Medulla oblongata (tissue), 1 donor: ENCODE data around the gene D2HGDH.
"Not testable (repeated sequence)": the region's sequence is repeated elsewhere in the genome, so short reads cannot be mapped to it uniquely, and the experiment has no call there.

Source experiments
- DNase-seq: peaks from one replicate; pipeline ENCODE4 v3.0.0-alpha.2; 2015; ENCODE audit errors: extremely low spot score

D2HGDH gene

DNA sequence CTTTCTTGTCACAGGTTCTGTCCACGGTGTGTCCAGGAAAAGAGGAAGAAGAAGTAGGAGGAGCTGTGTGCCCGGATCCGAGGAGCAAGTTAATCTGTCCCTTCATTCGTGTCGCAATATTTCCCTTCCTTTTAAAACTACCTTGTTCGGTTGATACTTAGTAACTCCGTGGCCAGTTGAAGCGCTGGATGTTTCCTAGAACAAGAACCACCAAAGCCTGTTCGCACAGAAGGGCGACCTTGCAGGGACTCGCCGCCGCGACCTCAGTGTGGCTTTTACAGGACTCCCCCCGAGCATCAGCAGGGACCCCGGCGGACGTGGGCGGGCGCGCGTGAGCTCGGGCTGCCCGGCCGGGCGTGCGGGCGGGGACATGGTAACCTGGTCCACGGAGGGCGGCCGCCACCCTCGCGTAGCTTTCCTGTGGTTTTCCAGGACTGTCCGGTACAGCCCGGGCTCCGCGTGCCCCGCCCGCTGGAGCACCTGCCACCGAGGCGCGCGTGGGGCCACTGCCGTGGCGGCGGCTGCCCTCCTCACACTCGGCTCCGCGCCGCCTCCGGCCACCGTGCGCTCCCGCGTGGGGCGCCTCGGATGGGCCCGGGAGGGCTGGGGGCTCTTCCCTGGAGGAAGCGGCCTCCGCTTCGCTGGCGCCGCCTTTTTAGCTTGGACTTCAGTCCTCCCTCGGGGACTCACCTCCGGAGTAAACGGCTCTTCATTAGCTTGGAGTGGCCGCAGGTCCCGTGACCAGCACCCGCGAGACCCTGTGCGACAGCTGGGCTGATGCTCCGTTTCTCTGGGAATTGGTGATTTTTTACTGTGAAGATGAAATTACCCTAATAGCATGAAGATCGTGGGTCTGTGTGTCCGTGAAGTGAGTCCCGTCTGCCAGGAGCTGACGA is 9.2 kb upstream of the D2HGDH start:
- DNase-seq, result no peak

DNA sequence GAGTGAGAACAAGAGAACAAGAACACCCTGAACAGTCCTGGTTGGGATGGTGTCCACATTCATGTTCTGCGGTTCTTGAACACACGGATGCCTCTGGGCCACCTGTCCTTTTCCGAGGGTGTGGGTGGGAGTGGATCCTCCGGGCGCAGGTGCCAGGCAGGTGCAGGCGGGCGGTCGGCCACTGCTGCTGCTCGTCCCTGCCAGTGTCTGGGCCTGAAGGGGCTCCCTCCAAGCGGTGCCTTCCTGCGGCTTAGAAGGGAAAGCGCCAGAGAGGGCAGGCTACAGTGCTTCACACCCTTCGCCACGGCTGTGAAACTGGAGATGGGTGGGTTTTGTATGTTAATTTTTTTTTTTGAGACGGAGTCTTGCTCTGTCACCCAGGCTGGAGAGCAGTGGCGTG is 8.0 kb upstream of the D2HGDH start:
- DNase-seq, result no peak

DNA sequence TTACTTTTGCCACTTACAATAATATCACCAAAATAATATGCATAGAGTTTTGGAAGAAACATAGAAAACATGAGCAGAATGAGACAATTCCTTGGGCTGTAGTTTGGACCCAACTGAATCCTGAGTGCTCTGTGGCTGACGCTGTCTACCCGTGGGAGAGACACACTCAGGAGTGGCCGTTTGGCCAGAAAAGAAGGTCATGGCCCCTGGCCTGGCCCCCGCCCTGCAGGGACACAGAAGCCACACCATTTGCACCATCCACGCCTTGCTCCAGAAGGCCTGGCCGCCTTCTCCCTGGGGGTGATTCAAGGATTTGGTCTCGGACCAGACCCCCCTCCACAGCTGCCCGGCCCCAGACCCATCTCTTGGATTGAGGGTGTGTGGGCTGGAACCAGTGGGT is 6.4 kb upstream of the D2HGDH start:
- no peak for DNase-seq

DNA sequence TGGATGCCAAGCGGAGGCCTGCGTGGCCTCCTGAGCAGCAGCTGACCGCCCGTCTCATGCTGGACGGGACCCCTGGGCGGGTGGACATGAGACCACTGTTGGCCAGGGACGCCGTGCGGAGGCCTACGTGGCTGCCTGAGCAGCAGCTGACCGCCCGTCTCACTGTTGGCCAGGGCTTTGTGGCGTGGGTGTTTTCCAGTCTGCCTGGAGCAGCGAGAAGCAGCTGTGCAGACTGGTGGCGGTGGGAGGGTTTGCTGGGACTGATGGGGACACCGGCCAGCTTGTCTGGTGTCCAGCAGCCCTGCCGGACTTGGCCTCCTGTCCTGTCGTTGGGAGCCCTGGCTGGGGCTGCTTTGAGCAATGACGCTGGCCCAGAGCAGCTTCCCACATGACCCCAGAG is 5.8 kb upstream of the D2HGDH start:
- peak; percentile 61 for DNase-seq

DNA sequence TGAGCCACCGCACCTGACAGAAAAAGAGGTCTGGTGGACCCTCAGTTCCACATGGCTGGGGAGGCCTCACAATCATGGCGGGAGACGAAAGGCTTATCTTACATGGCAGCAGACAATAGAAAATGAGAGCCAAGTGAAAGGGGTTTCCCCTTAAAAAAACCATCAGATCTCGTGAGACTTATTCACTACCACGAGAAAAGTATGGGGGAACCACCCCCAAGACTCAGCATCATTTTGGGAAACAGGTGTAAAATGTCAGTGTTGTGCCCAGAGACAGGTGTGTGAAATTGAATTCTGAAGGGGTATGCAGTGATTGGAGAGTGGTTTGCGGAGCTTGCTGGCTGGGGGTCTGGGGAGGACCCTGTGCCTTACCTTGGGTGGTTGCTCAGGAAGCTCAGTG is 4.6 kb upstream of the D2HGDH start:
- no peak for DNase-seq

DNA sequence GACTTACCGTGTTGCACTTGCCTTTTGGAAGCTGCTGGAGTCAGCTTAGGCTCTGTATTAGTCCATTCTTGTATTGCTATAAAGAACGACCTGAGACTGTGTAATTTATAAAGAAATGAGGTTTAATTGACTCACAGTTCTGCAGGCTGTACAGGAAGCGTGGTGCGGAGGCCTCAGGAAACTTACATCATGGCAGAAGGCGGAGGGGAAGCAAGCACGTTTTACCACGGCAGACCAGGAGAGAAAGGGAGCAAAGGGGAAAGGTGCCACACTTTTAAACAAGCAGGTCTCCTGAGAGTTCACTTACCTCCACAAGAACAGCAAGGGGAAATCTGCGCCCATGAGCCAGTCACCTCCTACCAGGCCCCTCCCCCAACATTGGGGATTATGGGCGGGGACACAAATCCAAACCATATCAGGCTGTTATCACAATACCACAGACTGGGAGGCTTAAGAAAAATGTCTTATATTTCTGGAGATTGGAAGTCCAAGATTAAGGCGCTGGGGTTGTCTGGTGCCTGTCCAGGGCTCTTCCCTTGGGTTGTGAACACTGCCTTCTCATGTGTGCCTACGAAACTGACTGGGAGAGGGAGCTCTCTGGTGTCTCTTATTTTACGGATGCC is 3.6 kb upstream of the D2HGDH start:
- DNase-seq, result no peak

DNA sequence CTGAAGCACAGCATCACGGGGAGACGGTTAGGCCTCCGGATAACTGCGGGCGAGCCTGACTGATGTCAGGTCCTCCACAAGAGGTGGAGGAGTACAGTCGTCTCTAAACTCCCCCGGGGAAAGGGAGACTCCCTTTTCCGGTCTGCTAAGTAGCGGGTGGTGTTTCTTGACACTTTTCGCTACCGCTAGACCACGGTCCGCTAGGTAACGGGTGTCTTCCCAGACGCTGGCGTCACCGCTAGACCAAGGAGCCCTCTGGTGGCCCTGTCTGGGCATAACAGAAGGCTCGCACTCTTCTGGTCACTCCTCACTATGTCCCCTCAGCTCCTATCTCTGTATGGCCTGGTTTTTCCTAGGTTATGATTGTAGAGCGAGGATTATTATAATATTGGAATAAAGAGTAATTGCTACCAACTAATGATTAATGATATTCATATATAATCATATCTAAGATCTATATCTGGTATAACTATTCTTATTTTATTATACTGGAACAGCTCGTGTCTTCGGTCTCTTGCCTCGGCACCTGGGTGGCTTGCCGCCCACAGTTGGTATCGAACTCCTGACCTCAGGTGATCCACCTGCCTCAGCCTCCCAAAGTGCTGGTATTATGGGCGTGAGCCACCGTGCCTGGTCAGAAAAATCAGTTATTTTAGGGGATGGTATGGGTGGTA is 1.8 kb upstream of the D2HGDH start:
- DNase-seq, result peak; percentile 25

DNA sequence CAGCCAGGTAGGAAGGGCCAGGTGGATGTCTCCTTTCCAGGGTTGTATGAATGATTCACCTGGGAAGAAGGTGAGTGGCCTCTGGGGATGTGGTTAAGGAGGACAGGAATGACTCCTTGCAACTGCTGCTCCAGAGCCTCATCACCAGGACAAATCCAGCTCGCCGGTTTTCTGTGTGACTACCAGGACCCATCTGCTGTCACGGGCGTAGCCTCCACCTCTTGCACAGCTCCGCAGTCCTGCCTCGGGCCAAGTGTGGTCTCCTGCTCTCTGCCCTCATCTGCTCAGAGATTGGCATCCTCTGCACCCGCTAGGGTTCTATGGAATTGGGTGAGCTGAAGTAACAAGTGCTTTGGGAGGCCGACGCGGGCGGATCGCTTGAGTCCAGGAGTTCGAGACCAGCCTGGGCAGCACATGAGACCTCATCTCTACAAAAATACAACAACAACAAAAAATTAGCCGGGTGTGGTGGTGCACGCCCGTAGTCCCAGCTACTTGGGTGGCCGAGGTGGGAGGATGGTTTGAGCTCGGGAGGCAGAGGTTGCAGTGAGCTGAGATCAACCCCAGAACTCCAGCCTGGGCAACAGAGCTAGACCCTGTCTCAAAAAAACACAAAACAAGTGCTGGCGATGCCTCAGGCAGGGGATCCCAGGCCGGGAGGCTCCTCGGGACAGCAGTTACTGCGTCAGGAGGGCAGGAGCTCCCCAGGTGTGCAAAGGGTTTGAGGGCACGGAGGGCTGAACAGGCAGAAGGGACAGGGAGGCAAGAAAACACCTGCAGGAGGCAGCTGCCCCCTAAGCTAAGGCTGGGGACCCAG is 831 bp upstream of the D2HGDH start:
- peak; percentile 4 for DNase-seq

DNA sequence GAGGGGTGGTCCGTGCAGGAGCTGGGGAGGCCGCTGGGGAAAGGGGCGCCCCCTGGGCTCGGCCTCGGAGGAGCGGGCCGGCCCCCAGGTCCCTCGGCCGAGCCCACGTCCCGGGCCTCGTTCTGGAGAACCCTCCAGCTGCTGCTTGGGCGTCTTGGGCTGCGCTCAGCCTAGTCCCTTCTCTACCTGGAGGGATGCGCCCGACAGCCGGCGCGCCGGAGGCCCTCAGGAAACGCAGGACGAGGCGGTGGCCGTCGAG is 293 bp upstream of the D2HGDH start:
- DNase-seq, result no peak

DNA sequence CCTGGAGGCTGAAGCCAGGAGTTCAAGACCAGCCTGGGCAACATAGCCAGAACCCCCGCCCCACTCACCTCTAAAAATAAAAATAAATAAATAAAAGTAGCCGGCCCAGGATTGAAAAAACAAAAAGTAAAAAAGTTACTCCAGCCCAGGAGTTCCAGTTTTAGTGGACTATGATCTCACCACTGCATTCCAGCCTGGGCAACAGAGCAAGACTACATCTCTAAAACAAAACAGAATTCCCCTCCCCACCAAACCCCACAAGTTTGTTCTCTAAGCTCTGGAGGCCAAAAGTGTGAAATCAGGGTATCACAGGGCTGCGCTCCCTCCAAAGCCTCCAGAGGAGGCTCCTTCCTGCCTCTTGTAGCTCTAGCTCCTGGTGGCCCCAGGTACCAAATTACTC is 1.7 kb downstream of the D2HGDH start:
- DNase-seq, result no peak

DNA sequence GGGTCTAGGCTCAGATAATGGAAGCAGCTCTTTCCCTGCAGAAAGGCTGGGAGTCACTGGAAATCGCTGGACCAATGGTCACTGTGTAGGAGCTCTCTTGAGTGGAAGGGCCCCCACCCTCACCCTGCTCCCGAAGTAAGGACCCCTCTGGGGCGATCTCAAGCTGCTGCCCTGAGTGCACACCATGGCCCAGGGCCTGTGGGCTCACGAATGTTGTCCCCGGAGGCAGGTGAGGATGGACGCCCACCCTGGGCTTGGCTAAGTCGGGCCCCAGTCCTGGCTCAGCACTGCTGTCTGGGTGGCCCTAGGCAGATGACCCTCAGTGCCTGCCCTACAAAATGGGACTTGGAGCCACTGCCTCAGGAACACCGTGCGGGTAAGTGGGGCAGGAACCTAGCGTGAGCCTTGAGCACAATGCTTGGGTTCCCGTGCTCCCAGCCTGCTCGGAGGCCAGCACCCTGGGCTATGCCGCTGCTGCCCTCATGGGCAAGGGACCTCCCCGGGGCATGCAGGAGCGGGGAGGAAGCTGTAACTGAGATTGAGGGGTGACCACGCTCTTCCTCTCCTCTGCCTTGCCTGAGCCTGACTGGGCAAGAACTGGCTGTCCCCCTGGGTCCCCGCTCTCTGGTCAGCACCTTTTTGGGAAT is 3.7 kb downstream of the D2HGDH start:
- no peak for DNase-seq

DNA sequence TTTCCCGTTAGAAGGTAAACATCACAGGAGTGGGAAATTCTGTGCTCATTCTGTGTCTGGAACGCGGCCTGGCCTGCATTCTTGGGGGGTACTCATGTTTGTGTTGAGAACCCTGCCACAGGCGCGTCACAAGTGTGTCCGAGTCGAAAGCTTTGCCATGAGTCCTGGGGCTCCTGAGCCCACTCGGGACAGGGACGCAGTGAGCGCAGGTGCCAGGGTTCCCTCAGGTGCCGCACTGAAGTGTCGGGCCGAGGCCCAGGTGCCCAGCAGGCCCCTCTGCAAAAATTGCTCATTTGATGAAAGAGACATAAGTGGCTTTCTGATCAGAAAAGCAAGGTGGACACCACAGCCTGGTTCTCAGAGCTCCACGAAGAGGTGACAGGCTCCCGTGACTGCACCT is 4.7 kb downstream of the D2HGDH start:
- no peak for DNase-seq

DNA sequence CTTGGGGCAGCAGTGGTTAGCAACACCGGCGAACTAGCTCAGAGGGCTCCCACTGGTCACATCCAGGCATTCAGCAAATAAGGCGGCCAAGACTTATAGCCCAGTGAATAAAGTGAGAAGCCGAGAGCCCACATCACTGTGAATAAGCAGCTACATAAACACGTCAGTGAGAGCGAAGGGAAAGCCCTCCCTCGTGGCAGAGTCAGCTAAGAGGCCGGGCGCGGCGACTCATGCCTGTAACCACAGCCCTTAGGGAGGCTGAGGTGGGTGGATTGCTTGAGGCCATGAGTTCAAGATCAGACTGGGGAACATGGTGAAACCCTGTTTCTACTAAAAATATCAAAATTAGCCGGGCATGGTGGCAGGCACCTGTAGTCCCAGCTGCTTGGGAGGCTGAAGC is 5.2 kb downstream of the D2HGDH start:
- no peak for DNase-seq

DNA sequence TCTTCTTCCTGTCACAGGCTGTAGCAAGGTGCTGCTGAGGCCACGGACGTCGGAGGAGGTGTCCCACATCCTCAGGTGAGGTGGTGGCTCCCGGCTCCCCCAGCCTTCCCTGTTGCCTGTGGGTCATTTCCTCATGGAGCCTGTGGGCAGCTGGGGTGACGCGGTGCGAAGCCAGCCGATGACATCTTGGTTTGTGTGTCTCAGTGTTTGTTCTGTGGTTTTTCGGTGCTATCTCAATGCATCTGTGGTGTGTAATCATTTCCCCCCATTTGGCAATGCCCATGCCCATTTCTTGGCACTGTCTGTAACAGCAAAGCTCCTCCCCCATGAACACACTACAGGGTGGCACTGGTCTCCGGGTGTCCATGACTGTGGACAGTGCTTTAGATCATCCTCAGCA is 6.6 kb downstream of the D2HGDH start:
- DNase-seq, result no peak

DNA sequence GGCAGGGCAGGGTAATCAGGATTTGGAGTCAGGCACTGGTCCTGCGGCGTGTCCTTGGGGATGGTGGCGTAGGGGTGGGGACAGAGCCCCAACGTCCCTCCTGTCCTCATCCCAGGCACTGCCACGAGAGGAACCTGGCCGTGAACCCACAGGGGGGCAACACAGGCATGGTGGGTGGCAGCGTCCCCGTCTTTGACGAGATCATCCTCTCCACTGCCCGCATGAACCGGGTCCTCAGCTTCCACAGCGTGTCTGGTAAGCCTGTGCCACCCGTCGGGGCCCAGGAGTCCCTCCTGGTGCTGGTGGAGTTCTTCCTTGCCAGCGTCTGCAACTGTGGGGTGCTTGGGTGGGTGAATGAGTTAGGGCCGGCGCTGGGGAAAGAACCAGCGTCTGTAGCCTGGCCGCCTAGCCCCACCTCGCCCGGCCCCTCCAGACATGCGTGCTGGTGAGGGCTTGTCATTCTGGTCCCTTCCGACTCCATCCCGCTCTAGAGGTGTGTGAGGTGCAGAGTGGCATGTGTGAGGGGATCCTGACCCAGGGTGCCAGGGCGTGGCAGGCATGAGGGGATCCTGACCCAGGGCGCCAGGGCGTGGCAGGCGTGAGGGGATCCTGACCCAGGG is 8.0 kb downstream of the D2HGDH start:
- DNase-seq, result no peak

DNA sequence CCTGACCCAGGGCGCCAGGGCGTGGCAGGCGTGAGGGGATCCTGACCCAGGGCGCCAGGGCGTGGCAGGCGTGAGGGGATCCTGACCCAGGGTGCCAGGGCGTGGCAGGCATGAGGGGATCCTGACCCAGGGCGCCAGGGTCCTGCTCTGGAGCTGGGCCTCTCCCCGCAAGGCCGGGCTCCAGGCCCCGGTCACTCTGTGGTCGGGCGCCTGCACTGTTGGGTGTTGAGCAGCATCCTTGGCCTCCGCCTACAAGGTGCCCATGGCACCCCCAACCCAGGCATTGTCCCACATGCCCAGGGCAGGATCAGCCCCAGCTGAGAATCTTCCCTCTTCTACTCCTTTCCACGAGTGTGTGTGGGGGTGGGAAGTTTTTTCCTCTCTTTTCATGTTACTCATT is 8.6 kb downstream of the D2HGDH start:
- DNase-seq, result not testable (repeated sequence)

DNA sequence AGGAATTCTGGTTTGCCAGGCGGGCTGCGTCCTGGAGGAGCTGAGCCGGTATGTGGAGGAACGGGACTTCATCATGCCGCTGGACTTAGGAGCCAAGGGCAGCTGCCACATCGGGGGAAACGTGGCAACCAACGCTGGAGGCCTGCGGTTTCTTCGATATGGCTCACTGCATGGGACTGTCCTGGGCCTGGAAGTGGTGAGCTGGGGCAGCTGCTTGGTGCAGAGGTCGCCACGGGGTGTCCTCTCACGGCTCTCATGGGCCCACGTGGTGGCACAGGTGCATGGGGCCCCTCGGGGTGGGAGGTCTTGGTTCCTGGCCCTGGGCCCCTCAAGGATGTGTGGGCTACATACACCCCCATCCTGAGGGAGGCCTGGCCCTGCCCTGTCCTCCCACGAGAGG is 9.2 kb downstream of the D2HGDH start:
- no peak for DNase-seq

DNA sequence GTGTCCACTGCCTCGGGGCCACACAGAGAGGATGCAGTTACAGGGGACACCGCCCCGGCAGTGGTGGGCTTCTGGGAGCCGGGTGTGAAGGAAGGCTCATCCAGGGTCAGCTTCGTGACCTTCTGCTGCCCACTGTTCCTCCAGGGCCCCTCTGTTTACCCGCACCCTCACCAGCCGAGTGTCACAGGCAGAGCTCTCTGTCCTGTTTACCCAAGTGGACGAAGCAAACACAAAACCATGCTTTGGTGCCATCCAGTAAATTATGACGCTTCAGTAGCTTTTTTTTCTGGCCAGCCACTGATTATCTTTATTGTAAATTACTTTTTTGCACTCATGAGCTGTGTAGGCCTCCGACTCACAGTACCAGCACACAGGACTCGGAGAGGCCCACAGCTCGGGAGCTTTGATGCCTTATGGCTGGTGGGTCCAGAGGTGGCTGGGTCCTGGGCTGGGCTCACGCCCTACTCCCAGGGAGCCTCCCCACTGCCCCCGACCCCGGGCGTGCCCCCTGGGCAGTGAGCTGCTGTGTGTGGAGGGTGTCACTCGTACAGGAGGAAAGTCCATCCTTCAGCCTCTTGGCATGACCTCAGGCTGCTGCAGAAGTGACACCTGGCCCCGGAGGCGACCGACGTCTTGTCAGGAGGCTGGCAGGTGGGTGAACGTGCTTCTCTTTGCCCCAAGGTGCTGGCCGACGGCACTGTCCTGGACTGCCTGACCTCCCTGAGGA is 9.8 kb downstream of the D2HGDH start:
- DNase-seq, result no peak

DNA sequence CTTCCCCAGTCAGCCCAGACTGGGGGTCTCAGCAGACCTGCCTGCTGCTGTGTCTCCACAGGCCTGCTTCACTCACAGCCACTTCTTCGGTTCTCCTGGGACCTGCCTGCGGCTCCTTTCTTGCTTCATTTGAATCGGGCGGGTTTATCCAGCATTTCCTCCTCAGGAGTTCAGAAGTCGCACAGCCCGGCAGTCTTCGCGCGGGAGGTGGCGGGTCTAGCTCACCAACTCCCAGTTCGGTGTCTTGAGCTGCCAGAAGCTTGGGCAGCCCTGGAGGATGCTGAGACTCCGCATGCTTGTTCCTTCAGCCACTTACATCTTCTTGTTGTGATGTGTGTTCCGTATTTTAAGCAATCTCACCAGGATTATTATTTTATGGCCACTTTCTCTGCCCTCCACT is 10.8 kb downstream of the D2HGDH start:
- no peak for DNase-seq

DNA sequence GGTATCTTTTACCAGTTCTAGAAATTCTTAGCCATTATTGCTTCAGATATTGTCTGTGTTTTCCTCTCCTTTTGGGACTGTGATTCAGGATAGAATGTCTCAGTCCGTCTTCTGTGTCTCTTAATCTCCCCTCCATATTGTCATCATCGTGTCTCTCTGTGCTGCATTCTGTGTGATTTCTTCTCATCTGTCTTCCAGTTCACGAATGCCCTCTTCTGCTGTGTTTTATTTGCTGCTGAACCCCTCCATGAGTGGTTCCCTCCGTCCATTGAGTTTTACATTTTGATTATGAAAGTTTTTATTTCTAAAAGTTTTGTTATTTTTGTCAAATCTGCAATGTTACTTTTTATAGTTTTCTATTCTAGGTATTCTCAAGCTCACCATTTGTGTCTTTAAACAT is 11.7 kb downstream of the D2HGDH start:
- no peak for DNase-seq
